Right ventricle myocardium superior (tissue), 1 donor: ENCODE measurements around the gene HOTAIR. TPM values are rescaled to one million over a fixed set of nuclear protein-coding genes. Genes with fewer than 3 reads are reported as not detected.

Source experiments
- ATAC-seq: fragments of 200-7000 bp; cut with Tn5 transposase; one replicate; pipeline ENCODE4 v1.9.1; 2020; ENCODE audit warnings: mild to moderate bottlenecking; ENCODE audit not compliant: poor library complexity
- DNase-seq: peaks from one replicate; pipeline ENCODE4 v3.0.0-alpha.2; 2020
- intact Hi-C: fragments of 100-400 bp; cut with DNase I; formaldehyde crosslinking; loops from one replicate; pipeline ENCODE4 v1.11.2; 2022
- total RNA-seq: library from RNA; stranded (reverse); fragmentation: NEBNext Ultra II Directional; extraction: Animal tissue kit (Norgen Biotek cat#: 25700); gene quantifications from one replicate; pipeline ENCODE4 v1.2.1, GENCODE V29; 2021
- donor health status: DM: no; HTN: yes; CAD: no; lungs with severe emphysema.

The HOTAIR gene
- total RNA-seq, 1 donor from 2014 or later: not detected

DNA sequence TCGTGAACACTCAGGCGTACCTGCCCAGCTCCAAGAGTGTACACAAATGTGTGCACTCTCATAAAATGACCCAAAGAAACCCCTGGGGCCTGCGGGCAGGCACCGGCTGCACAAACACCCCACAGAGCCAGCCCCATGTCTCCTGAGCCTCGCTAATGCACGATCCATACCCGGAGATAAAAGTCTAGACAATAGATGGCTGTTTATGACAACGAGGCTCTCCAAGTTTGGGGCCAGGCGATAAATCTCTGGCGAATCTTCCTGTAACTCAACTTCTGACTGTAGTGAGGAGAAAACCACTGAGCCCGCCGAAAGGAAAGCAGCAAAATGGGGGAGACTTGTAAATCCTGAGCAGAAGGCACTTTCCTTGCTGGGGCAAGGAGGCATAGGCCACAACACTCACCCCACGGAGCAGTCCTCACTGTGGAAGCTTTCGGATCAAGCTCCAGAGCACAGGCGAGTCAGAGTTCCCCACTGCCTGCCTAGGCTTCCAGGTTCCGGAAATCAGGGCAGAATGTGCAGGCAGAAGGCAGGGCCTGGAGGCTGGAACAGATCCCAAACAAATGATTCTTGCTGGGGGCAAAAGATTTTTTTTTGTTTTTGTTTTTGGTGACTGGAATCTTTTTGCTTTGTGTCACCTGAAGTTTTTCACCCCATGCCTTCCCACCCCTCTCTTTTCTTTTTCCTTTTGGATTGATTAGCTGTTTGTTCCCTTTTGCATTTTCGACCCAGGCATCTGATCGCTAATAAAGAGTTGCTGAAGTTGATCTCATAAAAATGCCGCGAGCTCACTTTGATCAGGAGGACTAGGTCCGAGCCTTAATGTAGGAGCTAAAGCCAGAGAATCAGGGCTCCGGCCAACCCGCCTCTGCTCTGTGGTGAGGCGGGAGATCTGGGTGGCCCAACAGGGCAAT lies 6.3 kb downstream of the HOTAIR start:
- intact Hi-C loops: no loop called here
- ATAC-seq: no peak
- no peak for DNase-seq

DNA sequence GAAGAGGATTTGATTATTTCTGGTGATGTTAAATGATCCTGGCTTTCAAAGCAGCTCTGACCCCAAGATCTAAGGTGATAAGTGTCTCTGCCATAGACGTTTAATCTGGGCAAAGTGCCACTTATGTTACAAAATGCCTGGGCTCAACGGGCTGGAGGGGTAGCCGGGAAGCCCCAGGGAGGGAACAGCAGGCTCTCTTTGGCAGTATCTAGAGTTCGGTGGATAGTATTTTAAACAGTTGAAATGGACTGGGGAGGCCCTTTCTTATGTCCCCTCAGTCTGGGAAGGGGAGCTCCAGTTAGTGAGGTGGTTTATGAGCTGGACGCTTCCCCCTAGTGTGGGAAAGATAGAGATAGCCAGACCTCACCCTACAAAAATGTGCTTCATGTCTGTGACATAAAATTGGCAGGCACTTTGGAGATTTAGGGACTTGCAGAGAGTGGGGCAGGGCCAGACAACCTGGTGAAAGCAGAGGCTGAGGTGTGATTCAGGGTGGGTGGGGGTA lies 7.3 kb downstream of the HOTAIR start:
- intact Hi-C loops: no loop called here
- DNase-seq (no peak), ATAC-seq (no peak)

DNA sequence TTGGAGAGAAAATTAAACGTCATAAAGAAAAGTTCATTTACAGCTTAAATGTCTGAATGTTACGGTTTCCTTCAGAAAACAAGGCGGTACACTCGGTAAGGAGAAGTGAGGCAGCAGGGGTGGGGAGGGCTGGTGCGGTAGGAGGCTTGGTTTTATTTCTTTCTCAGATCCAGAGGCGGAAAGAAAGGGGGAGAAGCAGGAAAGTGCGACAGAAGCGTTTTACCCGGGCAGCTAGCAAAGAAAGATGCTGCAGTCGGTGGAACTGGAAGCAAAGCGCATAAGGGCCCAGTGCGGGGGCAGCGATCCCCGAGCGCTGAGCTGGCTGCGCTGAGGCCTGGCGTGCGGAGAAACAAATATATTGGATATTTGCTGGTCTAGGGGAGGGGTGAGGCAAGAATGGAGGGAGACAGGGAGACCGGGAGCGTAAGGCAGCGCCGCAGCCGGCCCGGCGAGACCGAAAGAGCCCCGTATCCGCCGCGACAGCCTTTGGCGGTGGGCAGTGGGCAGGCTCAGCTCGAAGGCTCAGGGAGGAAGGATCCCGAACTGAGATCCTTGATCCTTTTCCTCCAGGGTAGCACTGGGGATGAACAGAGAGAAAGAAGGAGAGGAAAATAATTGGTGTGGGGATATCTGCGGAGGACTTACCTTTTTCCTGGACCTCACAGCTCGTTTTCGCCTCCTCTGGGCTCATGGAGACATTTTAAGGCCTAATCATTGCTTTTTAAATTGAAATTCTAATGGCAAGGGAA lies 8.2 kb downstream of the HOTAIR start:
- ATAC-seq (no peak), DNase-seq (no peak)
- intact Hi-C loops: no loop called here

DNA sequence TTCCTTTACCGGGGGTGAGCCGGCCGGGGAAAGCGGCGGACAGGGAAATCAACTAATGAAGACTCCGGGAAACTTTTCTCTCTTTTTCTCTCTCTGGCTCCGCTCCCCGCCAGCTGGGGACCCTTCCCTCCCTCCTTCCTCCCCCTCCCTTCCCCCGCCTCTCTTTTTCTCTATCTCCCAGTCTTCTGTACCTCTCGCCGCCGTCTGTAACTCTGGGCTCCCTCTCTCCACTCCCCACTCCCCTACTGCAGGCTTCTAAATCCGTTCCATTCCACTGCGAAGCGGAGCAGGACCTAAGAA lies 8.7 kb downstream of the HOTAIR start:
- intact Hi-C loops: no loop called here
- ATAC-seq (no peak), DNase-seq (no peak)

DNA sequence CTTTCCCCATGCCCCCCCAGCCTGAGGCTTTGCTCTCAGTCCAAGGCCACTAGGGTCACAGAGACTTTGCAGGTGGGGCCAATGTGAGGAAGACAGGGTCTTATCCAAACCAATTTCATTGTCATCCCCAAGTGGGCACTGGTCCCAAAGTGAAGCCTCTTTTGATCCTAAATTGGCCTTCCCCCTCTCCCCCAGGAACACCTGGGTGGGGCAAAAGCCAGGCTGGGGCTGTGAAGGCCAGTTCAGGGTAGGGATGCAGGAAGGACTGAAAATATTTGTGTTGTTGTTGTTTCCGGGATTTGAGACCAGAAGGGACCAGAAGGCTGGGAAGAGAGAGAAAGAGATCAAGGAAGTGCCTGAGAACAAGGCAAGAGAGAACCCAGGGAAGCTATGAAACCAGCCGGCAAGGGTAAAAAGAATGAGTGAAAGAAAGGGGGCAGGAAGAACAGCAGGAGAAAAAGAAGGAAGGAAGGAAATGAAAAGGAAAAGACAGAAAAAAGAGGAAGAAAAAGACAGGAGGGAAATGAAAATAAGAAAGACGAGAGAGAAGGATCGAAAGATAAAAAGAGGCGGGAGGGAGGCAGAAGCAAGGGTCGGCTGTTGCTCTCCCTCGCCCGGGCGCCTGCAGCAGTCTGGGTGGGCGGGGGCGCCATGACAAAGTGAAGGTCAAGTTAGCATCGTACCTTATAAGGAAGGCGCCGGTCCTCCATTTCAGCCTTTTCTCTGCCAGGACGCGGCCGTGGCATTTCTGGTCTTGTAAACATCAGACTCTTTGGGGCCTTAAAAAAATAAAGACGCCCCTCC lies 9.3 kb downstream of the HOTAIR start:
- no peak for ATAC-seq
- DNase-seq: no peak
- intact Hi-C loops: no loop called here

DNA sequence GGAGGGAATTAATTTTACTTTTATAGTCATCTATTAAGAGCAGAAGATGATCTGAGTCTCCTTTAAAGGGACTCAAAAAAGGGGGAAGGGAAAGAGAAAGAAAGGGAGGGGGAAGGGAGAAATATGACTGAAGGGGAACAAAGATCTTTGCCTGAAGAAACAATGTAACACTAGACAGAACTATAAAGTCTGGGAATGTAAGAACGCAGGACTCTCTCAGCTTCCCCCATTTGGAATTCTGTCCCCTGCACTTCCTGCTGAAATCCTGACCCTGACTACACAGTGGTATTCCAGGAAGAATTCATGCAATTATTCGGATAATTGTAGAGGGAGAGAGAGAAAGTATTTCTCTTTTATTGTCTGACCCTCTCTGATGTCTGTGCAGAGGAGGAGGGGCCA lies 10.4 kb downstream of the HOTAIR start:
- intact Hi-C loops: no loop called here
- no peak for ATAC-seq
- DNase-seq: no peak

DNA sequence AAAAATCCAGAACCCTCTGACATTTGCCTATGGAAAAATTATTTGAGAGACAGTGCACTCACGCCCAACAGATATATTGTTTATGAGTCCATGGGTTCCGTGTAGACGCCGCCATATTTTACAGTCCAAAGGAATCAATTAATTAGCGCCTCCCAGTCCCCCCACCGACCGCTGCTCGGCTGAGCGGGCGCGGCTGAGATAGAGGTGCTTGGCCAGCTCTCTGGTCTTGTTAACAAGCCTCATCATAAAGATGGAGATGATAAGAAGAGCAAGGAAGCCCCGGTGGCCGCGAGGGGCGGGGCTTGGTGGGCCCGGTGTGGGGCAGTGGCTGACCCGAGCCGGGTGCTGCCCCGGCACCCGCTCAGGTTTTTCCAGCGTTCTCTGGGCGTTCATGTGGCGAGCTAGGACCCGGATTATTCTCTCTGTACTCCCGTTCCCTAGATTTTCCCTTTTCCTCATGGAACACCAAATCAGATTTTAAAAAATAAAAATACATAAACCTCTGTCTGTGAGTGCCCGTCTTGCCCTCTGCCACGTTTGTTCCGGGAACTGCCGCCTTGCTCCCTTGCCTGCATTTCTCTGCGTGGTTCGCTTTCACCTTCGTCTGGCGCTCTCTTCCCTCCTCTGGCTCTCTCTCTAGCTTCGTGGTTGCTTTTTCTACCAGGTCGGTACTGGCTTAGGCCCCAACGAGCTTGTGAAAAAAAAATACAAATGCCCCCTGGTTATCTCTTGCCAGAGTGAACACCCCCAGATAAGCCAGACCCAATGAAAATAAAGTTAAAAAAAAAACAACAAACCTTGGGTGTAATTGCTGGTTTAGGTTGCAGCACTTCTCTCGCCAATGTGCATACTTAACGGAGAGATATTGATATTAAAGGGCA lies 11.1 kb downstream of the HOTAIR start:
- ATAC-seq: no peak
- intact Hi-C loops: no loop called here
- DNase-seq: no peak

DNA sequence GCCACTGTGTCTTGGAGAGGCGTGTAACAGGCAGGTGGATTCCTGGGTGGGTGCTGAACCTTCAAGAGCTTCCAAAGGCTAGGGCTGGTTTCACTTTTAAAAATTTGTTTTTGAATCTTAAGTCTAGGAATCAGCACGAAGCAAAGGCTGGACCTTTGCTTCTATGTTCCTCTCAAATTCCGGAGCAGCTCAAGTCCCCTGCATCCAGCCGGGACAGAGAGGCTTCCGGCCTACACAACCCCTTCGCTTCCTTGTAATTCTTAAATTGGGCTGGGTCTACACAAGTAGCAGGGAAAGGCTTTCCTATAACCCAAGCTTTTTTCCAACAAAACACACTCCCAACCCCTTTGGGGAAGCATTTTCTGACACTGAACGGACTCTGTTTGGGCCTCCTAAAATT lies 11.7 kb downstream of the HOTAIR start:
- DNase-seq: no peak
- ATAC-seq: no peak
- intact Hi-C loops: no loop called here

DNA sequence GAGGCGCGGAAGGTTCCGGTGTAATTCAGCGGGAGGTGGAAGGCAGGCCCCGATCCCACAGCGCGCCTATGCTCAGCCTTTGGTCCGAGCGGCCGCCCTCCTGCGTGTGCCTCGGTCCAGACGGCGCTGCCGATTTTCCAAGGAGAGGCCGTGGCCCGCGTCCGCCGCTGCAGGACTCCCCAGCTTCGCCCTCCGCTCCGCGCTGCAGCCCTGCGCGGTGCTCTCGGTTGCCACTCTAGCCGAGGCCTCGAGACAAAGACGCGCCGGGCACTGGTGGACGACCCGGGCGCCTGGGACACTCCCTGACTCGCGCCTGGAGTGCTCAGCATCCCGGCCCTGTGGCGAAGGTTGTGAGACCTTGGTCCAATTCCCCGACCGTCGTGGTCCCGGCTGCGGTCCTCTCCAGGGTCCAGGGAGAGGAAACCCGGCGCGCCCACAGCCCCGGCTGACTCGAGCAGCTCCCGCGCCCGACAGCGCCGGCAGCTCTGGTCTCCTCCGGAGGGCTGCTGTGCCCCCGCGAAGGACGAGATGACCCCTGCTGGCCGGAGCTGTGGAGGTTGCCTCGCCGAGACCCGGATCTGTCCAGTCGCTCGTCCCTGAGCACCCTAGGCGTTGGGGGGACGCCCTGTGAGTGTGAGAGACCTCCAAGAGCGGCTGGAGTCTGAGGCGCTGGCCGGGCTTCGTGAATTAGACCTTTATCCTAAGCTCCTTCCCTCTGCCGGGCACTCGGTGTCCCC lies 13.6 kb downstream of the HOTAIR start:
- no peak for ATAC-seq
- intact Hi-C loops: no loop called here

DNA sequence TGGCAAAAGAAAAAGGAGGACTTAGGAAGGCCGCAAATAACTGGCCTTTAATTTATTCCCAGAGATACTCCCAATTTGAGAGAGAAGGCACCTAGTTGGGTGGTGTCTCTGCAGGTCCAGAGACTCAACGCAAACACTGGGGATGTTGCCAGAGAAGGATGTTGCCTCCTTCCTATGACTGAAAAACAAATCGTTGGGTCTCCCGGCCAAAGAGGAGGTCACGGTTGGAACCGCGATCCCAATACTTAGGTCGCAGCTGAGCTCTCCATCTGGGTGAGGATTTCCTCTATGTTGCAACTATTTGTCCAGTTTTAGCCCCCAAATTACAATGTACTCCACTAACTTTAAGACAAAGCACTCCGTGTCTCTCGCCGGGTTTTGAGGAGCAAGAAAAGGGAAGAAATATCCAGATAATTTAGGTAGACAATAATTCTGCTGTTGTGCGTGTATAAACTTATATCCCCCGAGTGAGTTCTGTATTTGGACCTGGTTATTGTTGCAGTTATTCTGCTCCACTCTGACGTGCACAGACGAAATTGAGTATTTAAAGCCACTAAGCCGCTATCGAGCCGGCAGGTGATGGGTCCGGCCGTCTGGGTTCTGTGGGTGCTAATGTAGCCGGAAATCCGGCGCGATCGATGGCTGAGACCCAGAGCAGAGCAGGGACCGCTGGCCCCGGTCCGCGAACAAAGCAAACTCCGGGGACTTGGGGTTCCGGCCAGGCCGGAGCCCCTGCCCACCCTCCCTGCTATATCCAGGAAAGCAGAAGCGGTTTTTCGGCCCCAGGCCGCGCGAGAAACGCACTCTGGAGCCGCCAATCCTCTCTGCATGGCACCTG lies 14.3 kb downstream of the HOTAIR start:
- no peak for DNase-seq
- no peak for ATAC-seq

More for the DNA sequence above, 13.6 kb downstream of the HOTAIR start:
- DNase-seq: no peak

DNA sequence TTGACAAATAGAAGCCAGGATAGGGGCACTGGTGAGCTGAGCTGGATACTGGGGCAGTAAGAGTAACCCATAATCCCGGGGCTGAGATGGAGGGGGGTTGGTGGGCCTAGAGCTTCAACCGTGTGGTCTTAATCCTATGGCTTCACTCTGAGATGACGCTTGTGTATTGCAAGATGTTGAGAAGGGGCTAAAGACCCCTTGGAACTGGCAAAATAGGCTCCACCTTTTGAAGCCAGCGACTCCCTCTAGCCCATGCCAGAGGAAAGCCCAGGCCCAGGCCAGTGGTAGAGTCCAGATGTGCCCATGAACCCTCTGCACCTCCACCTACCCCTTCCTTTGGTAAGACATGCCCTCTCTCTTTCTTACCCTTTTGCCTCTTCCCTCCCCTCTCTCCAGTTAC lies 15.4 kb downstream of the HOTAIR start:
- ATAC-seq (no peak), DNase-seq (no peak)
- intact Hi-C loops: no loop called here

More for the DNA sequence above, 14.3 kb downstream of the HOTAIR start:
- intact Hi-C loops: no loop called here

DNA sequence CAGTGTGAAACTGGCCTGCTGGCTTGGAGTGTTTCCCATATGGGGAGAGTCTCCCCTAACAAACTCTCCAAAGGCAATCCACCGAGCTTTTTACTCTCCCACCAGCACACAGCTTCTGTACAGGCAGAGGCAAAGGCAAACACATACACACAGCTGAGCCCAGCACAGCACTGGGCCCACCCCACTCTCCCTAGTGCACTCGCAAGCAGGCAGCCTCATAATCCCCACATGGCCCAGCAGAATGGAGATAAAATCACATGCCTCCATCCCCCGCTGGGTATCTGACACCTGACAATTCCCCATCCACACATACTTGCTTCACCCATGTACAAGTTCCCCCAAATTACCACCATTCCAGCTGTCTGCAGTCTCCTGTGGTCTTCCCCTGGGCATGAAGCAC lies 16.6 kb downstream of the HOTAIR start:
- DNase-seq (no peak), ATAC-seq (no peak)
- intact Hi-C loops: no loop called here

DNA sequence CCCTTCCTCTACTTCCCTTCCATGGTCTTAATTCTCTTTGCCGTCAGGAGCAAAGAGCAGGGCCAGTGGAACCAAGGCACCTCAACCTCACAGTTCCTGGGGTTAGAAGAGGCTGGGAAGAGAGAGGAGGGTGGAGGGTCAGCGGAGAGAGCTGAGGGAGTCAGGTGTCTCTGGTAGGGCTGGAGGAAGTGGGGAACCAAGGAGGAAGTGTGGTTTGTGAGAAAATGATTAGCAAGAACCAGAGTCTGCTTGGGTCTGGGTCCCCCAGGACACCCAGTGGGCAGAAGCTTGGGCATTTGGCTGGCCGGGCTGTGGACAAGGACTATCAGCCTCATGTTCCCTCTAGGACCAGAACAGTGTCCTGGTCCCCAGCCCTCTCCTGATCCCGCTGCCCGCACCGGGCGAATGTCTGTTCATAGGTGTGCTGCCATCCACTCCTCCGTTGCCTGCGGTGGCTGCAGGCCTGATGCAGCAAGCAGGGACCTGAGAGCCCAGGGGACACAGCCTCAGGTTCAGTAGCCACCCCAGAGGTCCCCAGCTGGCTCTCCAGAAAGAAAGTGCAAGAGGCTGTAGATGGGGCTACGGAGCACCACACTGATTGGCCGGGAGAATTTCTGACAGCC lies 17.7 kb downstream of the HOTAIR start:
- intact Hi-C loops: no loop called here
- ATAC-seq (no peak), DNase-seq (no peak)

DNA sequence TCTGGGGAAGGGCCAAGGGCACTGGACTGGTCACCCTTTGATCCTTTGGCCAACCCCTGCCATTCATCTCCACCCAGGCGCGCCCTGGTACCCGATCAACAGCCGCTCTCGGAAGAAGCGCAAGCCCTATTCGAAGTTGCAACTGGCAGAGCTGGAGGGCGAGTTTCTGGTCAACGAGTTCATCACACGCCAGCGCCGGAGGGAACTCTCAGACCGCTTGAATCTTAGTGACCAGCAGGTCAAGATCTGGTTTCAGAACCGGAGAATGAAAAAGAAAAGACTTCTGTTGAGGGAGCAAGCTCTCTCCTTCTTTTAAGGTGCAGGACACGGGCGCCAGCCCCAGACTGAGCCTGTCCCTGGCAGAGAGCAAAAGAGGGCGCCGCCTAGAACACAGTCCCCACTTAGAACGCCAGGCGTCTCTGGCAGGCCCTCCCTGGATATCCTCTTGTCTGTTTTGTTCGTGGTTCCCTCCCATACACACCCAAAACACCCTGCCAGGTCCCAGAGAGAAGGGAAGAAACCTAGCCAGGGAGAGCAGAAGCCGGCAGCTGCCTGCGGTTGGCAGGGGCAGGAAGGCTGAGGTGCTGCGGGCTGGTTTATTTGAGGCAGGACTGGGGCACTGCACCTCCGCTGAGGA lies 18.4 kb downstream of the HOTAIR start:
- DNase-seq (no peak), ATAC-seq (no peak)
- intact Hi-C loops: no loop called here

DNA sequence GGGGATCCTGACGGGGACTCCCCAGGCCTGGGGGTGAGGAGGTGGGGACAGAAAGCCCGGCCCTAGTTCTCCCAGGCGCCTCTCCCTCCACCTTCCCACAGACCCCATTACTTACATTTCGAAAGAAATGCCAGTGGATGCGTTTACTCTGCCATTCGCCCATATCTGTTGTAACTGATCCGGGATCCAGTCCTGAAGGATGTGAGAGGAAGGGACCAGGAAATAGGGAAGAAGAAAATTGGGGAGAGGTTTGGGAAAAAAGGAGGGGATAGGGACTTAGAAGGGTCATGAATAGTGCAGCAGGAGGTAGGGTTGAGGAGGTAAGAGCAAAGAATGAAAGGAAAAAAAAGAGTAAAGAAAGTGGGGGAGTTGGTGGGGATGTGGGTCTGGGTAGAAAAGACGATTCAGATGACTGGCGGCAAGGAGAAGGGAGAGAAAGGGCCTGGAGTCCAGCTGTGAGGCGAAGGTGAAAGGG lies 18.9 kb downstream of the HOTAIR start:
- intact Hi-C loops: no loop called here
- ATAC-seq (no peak), DNase-seq (no peak)
